Astrocyte (in vitro differentiated cells and primary cell): Measurements from ENCODE around the gene CCDC78.

Experiments used
- CTCF ChIP-seq: IDR thresholded peaks from 2 replicates; pipeline ENCODE4 v1.5.1; 2011; ENCODE audit warnings: low read depth, mild to moderate bottlenecking, inconsistent platforms, low read length, moderate library complexity; ENCODE audit not compliant: insufficient read depth
- EZH2 ChIP-seq: IDR thresholded peaks from 2 replicates; pipeline ENCODE4 v1.6.1; 2012; ENCODE audit warnings: mild to moderate bottlenecking, low read length, inconsistent platforms; ENCODE audit not compliant: insufficient read depth

- TF ChIP-seq CTCF (no peak), EZH2 (no peak)
Observed at GRCh38 chr16:707062-707538, 19.1 kb downstream of the CCDC78 start.
